Neural cell (in vitro differentiated cells): ENCODE results near the gene STOML3. TPM values are rescaled to one million over a fixed set of nuclear protein-coding genes. Genes with fewer than 3 reads are reported as not detected.

Experiments used
- H2AFZ ChIP-seq: fragments of 200-600, 300-800 bp; sonication (generic), shearing (Covaris generic); 2 replicates; pipeline ENCODE4 v1.6.0; 2014; ENCODE audit warnings: low read depth, mild to moderate bottlenecking, antibody characterized with exemption, low read length, moderate library complexity
- H3F3A ChIP-seq: fragments of 200-600 bp; shearing (Covaris generic); 2 replicates; pipeline ENCODE4 v1.6.1; 2016; ENCODE audit warnings: mild to moderate bottlenecking, moderate library complexity, mixed read lengths, antibody characterized with exemption, low read length; ENCODE audit not compliant: insufficient read depth, poor library complexity, severe bottlenecking
- H3K27ac ChIP-seq: fragments of 200-600, 300-800 bp; sonication (generic), shearing (Covaris generic); 2 replicates; pipeline ENCODE4 v1.5.1; 2014; ENCODE audit warnings: mild to moderate bottlenecking, low read length, moderate library complexity
- H3K27me3 ChIP-seq: fragments of 300-800, 200-600 bp; sonication (generic), shearing (Covaris generic); 2 replicates; pipeline ENCODE4 v1.6.0; 2014; ENCODE audit warnings: mild to moderate bottlenecking, low read depth, low read length, moderate library complexity; ENCODE audit not compliant: insufficient read depth
- H3K36me3 ChIP-seq: fragments of 300-800, 200-600 bp; sonication (generic), shearing (Covaris generic); 2 replicates; pipeline ENCODE4 v1.5.1; 2014; ENCODE audit warnings: mild to moderate bottlenecking, antibody characterized with exemption, low read length, moderate library complexity; ENCODE audit not compliant: insufficient read depth
- H3K4me2 ChIP-seq: fragments of 300-800, 200-600 bp; sonication (generic), shearing (Covaris generic); 2 replicates; pipeline ENCODE4 v1.6.0; 2014; ENCODE audit warnings: mild to moderate bottlenecking, low read length
- H3K4me3 ChIP-seq: fragments of 300-800, 200-600 bp; sonication (generic), shearing (Covaris generic); 2 replicates; pipeline ENCODE4 v1.5.1; 2014; ENCODE audit warnings: mild to moderate bottlenecking, low read length, moderate library complexity
- H3K79me2 ChIP-seq: fragments of 200-600 bp; shearing (Covaris generic); replicated peaks from 2 replicates; pipeline ENCODE4 v1.6.0; 2014; ENCODE audit warnings: mild to moderate bottlenecking, low read length, moderate library complexity; ENCODE audit not compliant: insufficient read depth
- H3K9ac ChIP-seq: fragments of 300-800, 200-600 bp; sonication (generic), shearing (Covaris generic); 2 replicates; pipeline ENCODE4 v1.6.1; 2016; ENCODE audit warnings: mild to moderate bottlenecking, low read length, mixed read lengths
- H3K9me2 ChIP-seq: fragments of 200-600 bp; shearing (Covaris generic); 2 replicates; pipeline ENCODE4 v1.6.1; 2016; ENCODE audit warnings: mild to moderate bottlenecking, low read length, mixed read lengths; ENCODE audit not compliant: insufficient read depth
- H3K9me3 ChIP-seq: fragments of 200-600, 300-800 bp; sonication (generic), shearing (Covaris generic); 2 replicates; pipeline ENCODE4 v1.6.1; 2016; ENCODE audit warnings: mild to moderate bottlenecking, mixed run types, low read length, moderate library complexity, mixed read lengths
- H4K20me1 ChIP-seq: fragments of 200-600 bp; shearing (Covaris generic); 2 replicates; pipeline ENCODE4 v1.6.1; 2016; ENCODE audit warnings: mild to moderate bottlenecking, mixed run types; ENCODE audit not compliant: insufficient read depth
- EP300 ChIP-seq: fragments of 450-650 bp; conservative IDR thresholded peaks from 2 replicates; pipeline ENCODE4 v1.6.1; 2014; ENCODE audit warnings: antibody characterized with exemption, mild to moderate bottlenecking, moderate library complexity; ENCODE audit not compliant: poor library complexity, severe bottlenecking
- EZH2 ChIP-seq: fragments of 200-600, 300-800 bp; shearing (Covaris generic), sonication (generic); IDR thresholded peaks from 2 replicates; pipeline ENCODE4 v1.6.1; 2014; ENCODE audit warnings: antibody characterized with exemption, low read length, borderline replicate concordance, mild to moderate bottlenecking; ENCODE audit not compliant: insufficient read depth, poor library complexity, severe bottlenecking
- MXI1 ChIP-seq: fragments of 450-650 bp; conservative IDR thresholded peaks from 2 replicates; pipeline ENCODE4 v1.6.1; 2014; ENCODE audit warnings: antibody characterized with exemption, mild to moderate bottlenecking; ENCODE audit not compliant: poor library complexity, severe bottlenecking
- POLR2AphosphoS5 ChIP-seq: IDR thresholded peaks from 2 replicates; pipeline ENCODE4 v1.6.1; 2012
- RAD21 ChIP-seq: fragments of 450-650 bp; conservative IDR thresholded peaks from 2 replicates; pipeline ENCODE4 v1.6.1; 2014; ENCODE audit warnings: antibody characterized with exemption, mild to moderate bottlenecking, moderate library complexity
- SMC3 ChIP-seq: fragments of 450-650 bp; conservative IDR thresholded peaks from 2 replicates; pipeline ENCODE4 v1.6.1; 2014; ENCODE audit warnings: antibody characterized with exemption, mild to moderate bottlenecking, moderate library complexity; ENCODE audit not compliant: poor library complexity
- TAF1 ChIP-seq: IDR thresholded peaks from 2 replicates; pipeline ENCODE4 v1.6.1; 2012; ENCODE audit warnings: low read depth
- polyA plus RNA-seq: library from polyadenylated mRNA; depleted of rRNA; stranded (reverse); fragments of >200 nt; gene quantifications from 2 replicates; pipeline ENCODE4 v1.2.3, GENCODE V29; 2014
- TF ChIP-seq, protein P1 (sequence below): IDR thresholded peaks from 2 replicates; pipeline ENCODE4 v1.6.1; 2012; ENCODE audit warnings: borderline replicate concordance
- TF ChIP-seq, protein P2 (sequence below): fragments of 450-650 bp; IDR thresholded peaks from 2 replicates; pipeline ENCODE4 v1.5.1; 2014; ENCODE audit warnings: antibody characterized with exemption, mild to moderate bottlenecking, moderate library complexity; ENCODE audit not compliant: poor library complexity, severe bottlenecking

STOML3 gene
- polyA plus RNA-seq, 1 donor from 2014 or later, result not detected

DNA sequence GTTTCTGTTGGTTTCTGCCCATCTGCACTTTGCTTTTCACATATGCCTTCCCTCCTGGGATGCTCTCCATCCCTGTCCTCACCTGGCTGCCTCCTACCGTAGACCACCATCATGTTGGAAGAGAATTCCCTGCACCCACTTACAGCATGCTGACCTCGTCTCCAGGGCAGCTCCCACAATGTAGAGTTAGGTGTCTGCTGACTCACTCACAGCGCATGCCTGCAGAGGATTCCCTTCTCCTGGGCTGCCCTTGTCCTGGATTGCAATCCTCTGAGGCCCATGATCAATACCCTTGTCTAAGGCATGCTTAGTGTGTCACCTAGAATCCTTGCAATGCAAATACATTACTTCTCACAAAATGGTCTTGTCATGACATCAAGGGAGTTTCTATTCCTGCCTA lies 43.6 kb downstream of the STOML3 start:
- TF ChIP-seq EP300, result peak; percentile 17
- TF ChIP-seq, protein P1, sequence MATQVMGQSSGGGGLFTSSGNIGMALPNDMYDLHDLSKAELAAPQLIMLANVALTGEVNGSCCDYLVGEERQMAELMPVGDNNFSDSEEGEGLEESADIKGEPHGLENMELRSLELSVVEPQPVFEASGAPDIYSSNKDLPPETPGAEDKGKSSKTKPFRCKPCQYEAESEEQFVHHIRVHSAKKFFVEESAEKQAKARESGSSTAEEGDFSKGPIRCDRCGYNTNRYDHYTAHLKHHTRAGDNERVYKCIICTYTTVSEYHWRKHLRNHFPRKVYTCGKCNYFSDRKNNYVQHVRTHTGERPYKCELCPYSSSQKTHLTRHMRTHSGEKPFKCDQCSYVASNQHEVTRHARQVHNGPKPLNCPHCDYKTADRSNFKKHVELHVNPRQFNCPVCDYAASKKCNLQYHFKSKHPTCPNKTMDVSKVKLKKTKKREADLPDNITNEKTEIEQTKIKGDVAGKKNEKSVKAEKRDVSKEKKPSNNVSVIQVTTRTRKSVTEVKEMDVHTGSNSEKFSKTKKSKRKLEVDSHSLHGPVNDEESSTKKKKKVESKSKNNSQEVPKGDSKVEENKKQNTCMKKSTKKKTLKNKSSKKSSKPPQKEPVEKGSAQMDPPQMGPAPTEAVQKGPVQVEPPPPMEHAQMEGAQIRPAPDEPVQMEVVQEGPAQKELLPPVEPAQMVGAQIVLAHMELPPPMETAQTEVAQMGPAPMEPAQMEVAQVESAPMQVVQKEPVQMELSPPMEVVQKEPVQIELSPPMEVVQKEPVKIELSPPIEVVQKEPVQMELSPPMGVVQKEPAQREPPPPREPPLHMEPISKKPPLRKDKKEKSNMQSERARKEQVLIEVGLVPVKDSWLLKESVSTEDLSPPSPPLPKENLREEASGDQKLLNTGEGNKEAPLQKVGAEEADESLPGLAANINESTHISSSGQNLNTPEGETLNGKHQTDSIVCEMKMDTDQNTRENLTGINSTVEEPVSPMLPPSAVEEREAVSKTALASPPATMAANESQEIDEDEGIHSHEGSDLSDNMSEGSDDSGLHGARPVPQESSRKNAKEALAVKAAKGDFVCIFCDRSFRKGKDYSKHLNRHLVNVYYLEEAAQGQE, result no peak
- no peak for TF ChIP-seq EZH2

DNA sequence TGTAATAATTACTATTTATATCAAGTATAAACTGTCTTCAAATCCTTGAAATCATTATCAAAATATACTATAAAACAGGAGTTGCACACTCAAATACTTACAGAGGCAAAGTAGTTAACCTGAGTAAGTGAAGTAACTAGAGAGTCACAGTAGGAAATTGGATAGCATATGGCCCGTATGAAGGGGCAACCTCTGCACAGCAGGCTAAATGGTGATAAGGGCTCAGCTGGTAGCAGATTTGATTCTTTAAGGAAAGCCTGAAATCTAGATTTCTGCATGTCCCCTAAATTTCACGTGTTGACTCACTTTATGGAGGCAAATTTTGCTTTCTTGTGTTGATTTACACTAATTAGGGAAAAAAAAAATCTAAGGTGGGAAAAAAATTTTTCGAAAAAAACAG lies 46.4 kb downstream of the STOML3 start:
- Histone ChIP-seq H4K20me1 (no peaks in the 10 kb centered on the region), H3F3A (no peaks in the 10 kb centered on the region), H3K27ac (no peak overlapping the region), H3K79me2 (no peaks in the 10 kb centered on the region), H3K4me2 (no peak overlapping the region), H3K9me2 (no peaks in the 10 kb centered on the region), H3K36me3 (no peaks in the 10 kb centered on the region), H2AFZ (no peak overlapping the region), H3K9ac (no peak overlapping the region), H3K4me3 (no peak overlapping the region), H3K9me3 (no peaks in the 10 kb centered on the region), H3K27me3 (no peaks in the 10 kb centered on the region)
- TF ChIP-seq EZH2 (no peak), EP300 (no peak), SMC3 (no peak), RAD21 (no peak), POLR2AphosphoS5 (no peak), TAF1 (no peak), MXI1 (no peak)
- TF ChIP-seq, protein P2, sequence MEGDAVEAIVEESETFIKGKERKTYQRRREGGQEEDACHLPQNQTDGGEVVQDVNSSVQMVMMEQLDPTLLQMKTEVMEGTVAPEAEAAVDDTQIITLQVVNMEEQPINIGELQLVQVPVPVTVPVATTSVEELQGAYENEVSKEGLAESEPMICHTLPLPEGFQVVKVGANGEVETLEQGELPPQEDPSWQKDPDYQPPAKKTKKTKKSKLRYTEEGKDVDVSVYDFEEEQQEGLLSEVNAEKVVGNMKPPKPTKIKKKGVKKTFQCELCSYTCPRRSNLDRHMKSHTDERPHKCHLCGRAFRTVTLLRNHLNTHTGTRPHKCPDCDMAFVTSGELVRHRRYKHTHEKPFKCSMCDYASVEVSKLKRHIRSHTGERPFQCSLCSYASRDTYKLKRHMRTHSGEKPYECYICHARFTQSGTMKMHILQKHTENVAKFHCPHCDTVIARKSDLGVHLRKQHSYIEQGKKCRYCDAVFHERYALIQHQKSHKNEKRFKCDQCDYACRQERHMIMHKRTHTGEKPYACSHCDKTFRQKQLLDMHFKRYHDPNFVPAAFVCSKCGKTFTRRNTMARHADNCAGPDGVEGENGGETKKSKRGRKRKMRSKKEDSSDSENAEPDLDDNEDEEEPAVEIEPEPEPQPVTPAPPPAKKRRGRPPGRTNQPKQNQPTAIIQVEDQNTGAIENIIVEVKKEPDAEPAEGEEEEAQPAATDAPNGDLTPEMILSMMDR, result no peak
- TF ChIP-seq, protein P1, result no peak

More for the DNA sequence above, 43.6 kb downstream of the STOML3 start:
- H2AFZ ChIP-seq, result no peak overlapping the region
- no peaks in the 10 kb centered on the region for H3K36me3 ChIP-seq
- H3K4me3 ChIP-seq, result no peak overlapping the region
- H3K27ac ChIP-seq, result no peak overlapping the region
- H3K9me3 ChIP-seq, result no peaks in the 10 kb centered on the region
- H3K4me2 ChIP-seq, result no peak overlapping the region
- H4K20me1 ChIP-seq, result no peaks in the 10 kb centered on the region
- no peaks in the 10 kb centered on the region for H3K27me3 ChIP-seq
- no peaks in the 10 kb centered on the region for H3K9me2 ChIP-seq
- H3K79me2 ChIP-seq, result no peaks in the 10 kb centered on the region
- H3F3A ChIP-seq, result no peaks in the 10 kb centered on the region
- no peak overlapping the region for H3K9ac ChIP-seq
